Colon (tissue), 2 donors: ENCODE measurements around the gene ARHGAP1.

ENCODE experiments used
- FAIRE-seq: peaks from 2 replicates; lab custom pipeline; 2012; peaks lifted over from hg19 to GRCh38; lab: Jason Lieb, UNC
- donor health status: control.
- donor health status: control.

The ARHGAP1 gene

GRCh38 chr11:46693597-46694012 lies 6.8 kb downstream of the ARHGAP1 start:
- no peak for FAIRE-seq

GRCh38 chr11:46692450-46692849 lies 8.0 kb downstream of the ARHGAP1 start:
- no peak for FAIRE-seq

GRCh38 chr11:46690702-46691101 lies 9.7 kb downstream of the ARHGAP1 start:
- no peak for FAIRE-seq

GRCh38 chr11:46686886-46687795 lies 13.3 kb downstream of the ARHGAP1 start:
- no peak for FAIRE-seq

GRCh38 chr11:46684367-46684766 lies 16.1 kb downstream of the ARHGAP1 start:
- no peak for FAIRE-seq

- FAIRE-seq, result no peak
These were observed 17.4 kb downstream of the ARHGAP1 start for GRCh38 chr11:46682773-46683752.

GRCh38 chr11:46681814-46682213 lies 18.6 kb downstream of the ARHGAP1 start:
- FAIRE-seq, result no peak

- no peak for FAIRE-seq
These were observed 19.6 kb downstream of the ARHGAP1 start for GRCh38 chr11:46680815-46681214.

- no peak for FAIRE-seq
These were observed 20.2 kb downstream of the ARHGAP1 start for GRCh38 chr11:46680164-46680760.

- FAIRE-seq, result no peak
These were observed 20.9 kb downstream of the ARHGAP1 start for GRCh38 chr11:46679241-46680163.

- FAIRE-seq, result no peak
These were observed 21.7 kb downstream of the ARHGAP1 start for GRCh38 chr11:46678741-46679130.

GRCh38 chr11:46677991-46678740 lies 22.3 kb downstream of the ARHGAP1 start:
- FAIRE-seq, result no peak

- FAIRE-seq, result no peak
These were observed 23.2 kb downstream of the ARHGAP1 start for GRCh38 chr11:46677169-46677568.

GRCh38 chr11:46676436-46677158 lies 23.8 kb downstream of the ARHGAP1 start:
- no peak for FAIRE-seq

GRCh38 chr11:46675949-46676348 lies 24.5 kb downstream of the ARHGAP1 start:
- no peak for FAIRE-seq

GRCh38 chr11:46675288-46675851 lies 25.0 kb downstream of the ARHGAP1 start:
- FAIRE-seq, result no peak

- FAIRE-seq, result no peak
These were observed 25.7 kb downstream of the ARHGAP1 start for GRCh38 chr11:46674463-46675287.

GRCh38 chr11:46673713-46674462 lies 26.5 kb downstream of the ARHGAP1 start:
- FAIRE-seq, result no peak
